NT2/D1 (cell line): ENCODE data around the gene PACS2.
"Not testable (repeated sequence)": the region's sequence is repeated elsewhere in the genome, so short reads cannot be mapped to it uniquely, and the experiment has no call there.

Experiments used
- DNase-seq: peaks from one replicate; pipeline ENCODE4 v3.0.0-alpha.2; 2011; ENCODE audit warnings: low read depth, low spot score
- H3K27me3 ChIP-seq: 2 replicates; pipeline ENCODE4 v1.6.0; 2011; ENCODE audit warnings: mild to moderate bottlenecking; ENCODE audit not compliant: insufficient read length, insufficient read depth
- H3K36me3 ChIP-seq: 2 replicates; pipeline ENCODE4 v1.6.1; 2011; ENCODE audit warnings: mild to moderate bottlenecking, low read length, mixed read lengths; ENCODE audit not compliant: insufficient read depth, insufficient read length
- H3K4me1 ChIP-seq: 2 replicates; pipeline ENCODE4 v1.5.1; 2011; ENCODE audit not compliant: insufficient read depth, insufficient read length
- H3K4me3 ChIP-seq: 2 replicates; pipeline ENCODE4 v1.5.1; 2011; ENCODE audit warnings: low read depth; ENCODE audit not compliant: insufficient read length
- H3K9ac ChIP-seq: 2 replicates; pipeline ENCODE4 v1.6.0; 2011; ENCODE audit warnings: low read depth; ENCODE audit not compliant: insufficient read length
- H3K9me3 ChIP-seq: 2 replicates; pipeline ENCODE4 v1.5.1; 2011; ENCODE audit warnings: mild to moderate bottlenecking, low read length; ENCODE audit not compliant: insufficient read depth
- SUZ12 ChIP-seq: IDR thresholded peaks from 2 replicates; pipeline ENCODE4 v1.6.1; 2011; ENCODE audit not compliant: insufficient read length, insufficient read depth; ENCODE audit errors: extremely low read depth
- YY1 ChIP-seq: IDR thresholded peaks from 2 replicates; pipeline ENCODE4 v1.6.1; 2011; ENCODE audit not compliant: insufficient read length, insufficient read depth
- ZNF274 ChIP-seq: IDR thresholded peaks from 2 replicates; pipeline ENCODE4 v1.6.1; 2011; ENCODE audit warnings: mild to moderate bottlenecking, low read depth, low read length

The PACS2 gene

GRCh38 chr14:105326891-105327694 lies 12.5 kb downstream of the PACS2 start:
- H3K4me1 ChIP-seq, result peaks cover 33% of the 10 kb centered on the region
- H3K4me3 ChIP-seq, result peak overlapping the region; percentile 8
- DNase-seq, result no peak
- H3K36me3 ChIP-seq, result no peaks in the 10 kb centered on the region
- no peak for TF ChIP-seq YY1
- no peak for TF ChIP-seq SUZ12
- TF ChIP-seq ZNF274, result no peak
- H3K27me3 ChIP-seq, result no peaks in the 10 kb centered on the region
- no peaks in the 10 kb centered on the region for H3K9me3 ChIP-seq
- peak overlapping the region; percentile 50 for H3K9ac ChIP-seq

- H3K36me3 ChIP-seq, H3K9me3 ChIP-seq, DNase-seq, H3K27me3 ChIP-seq, H3K9ac ChIP-seq, H3K4me3 ChIP-seq: not testable (repeated sequence)
- peaks cover 38% of the 10 kb centered on the region for H3K4me1 ChIP-seq
These were observed 13.1 kb downstream of the PACS2 start for GRCh38 chr14:105327695-105328045.

GRCh38 chr14:105328070-105328677 lies 13.6 kb downstream of the PACS2 start:
- Histone ChIP-seq H3K4me1 (peaks cover 40% of the 10 kb centered on the region), H3K4me3 (no peak overlapping the region), H3K9me3 (no peaks in the 10 kb centered on the region), H3K36me3 (no peaks in the 10 kb centered on the region), H3K9ac (no peak overlapping the region), H3K27me3 (no peaks in the 10 kb centered on the region)
- no peak for TF ChIP-seq SUZ12
- TF ChIP-seq ZNF274, result no peak
- no peak for DNase-seq

GRCh38 chr14:105328678-105329390 lies 14.3 kb downstream of the PACS2 start:
- TF ChIP-seq YY1 (no peak), ZNF274 (no peak), SUZ12 (no peak)
- H3K27me3 ChIP-seq, result no peaks in the 10 kb centered on the region
- H3K9me3 ChIP-seq, result no peaks in the 10 kb centered on the region
- no peak for DNase-seq
- no peak overlapping the region for H3K9ac ChIP-seq
- no peaks in the 10 kb centered on the region for H3K36me3 ChIP-seq
- no peak overlapping the region for H3K4me3 ChIP-seq
- H3K4me1 ChIP-seq, result peaks cover 38% of the 10 kb centered on the region

GRCh38 chr14:105329411-105330150 lies 15.0 kb downstream of the PACS2 start:
- Histone ChIP-seq H3K27me3 (no peaks in the 10 kb centered on the region), H3K9me3 (no peaks in the 10 kb centered on the region), H3K9ac (no peak overlapping the region), H3K4me3 (no peak overlapping the region), H3K4me1 (peaks cover 33% of the 10 kb centered on the region), H3K36me3 (no peaks in the 10 kb centered on the region)
- TF ChIP-seq YY1, result no peak
- DNase-seq, result no peak

- H3K4me1 ChIP-seq, result peaks cover 30% of the 10 kb centered on the region
- no peak for DNase-seq
These were observed 15.9 kb downstream of the PACS2 start for GRCh38 chr14:105330491-105330895.

More at GRCh38 chr14:105330491-105330895, 15.9 kb downstream of the PACS2 start:
- no peaks in the 10 kb centered on the region for H3K36me3 ChIP-seq
- no peaks in the 10 kb centered on the region for H3K9me3 ChIP-seq
- TF ChIP-seq SUZ12 (no peak), YY1 (no peak), ZNF274 (no peak)
- H3K9ac ChIP-seq, result no peak overlapping the region
- H3K27me3 ChIP-seq, result no peaks in the 10 kb centered on the region
- no peak overlapping the region for H3K4me3 ChIP-seq
